IMR-90 (cell line): ENCODE data around the gene DAG1. TPM values are rescaled to one million over a fixed set of nuclear protein-coding genes. Genes with fewer than 3 reads are reported as not detected.

Experiments used
- ATAC-seq: fragments of 200-7000 bp; cut with Tn5 transposase; 2 replicates; pipeline ENCODE4 v1.9.1; 2020; ENCODE audit warnings: low read depth, mild to moderate bottlenecking, moderate library complexity
- BruUV-seq: library from RNA; stranded (reverse); fragments of 400-500 nt; replicated peaks from 2 replicates; lab custom pipeline; 2021; lab: Mats Ljungman, UMichigan
- CTCF ChIA-PET: fragments of 300-600 bp; formaldehyde crosslinking; extraction: SDS; loops from one replicate; lab custom pipeline; 2021; ENCODE audit warnings: antibody characterized with exemption; lab: Yijun Ruan, JAX
- POLR2A ChIA-PET: fragments of 300-600 bp; sonication (Branson Sonifier 250); formaldehyde crosslinking; loops from one replicate; lab custom pipeline; 2022; ENCODE audit warnings: antibody characterized with exemption; ENCODE audit not compliant: unreplicated experiment; lab: Charles Lee
- DNase-seq: peaks from one replicate; pipeline ENCODE4 v3.0.0; 2013
- H2AFZ ChIP-seq: replicated peaks from 2 replicates; pipeline ENCODE3; 2013; ENCODE audit warnings: low read length, mild to moderate bottlenecking; ENCODE audit not compliant: poor library complexity
- H2AK5ac ChIP-seq: 2 replicates; pipeline ENCODE4 v1.6.1; 2013; ENCODE audit warnings: low read depth, low read length, inconsistent platforms
- H2AK9ac ChIP-seq: replicated peaks from 2 replicates; pipeline ENCODE3; 2013; ENCODE audit warnings: mild to moderate bottlenecking, low read depth, low read length, moderate library complexity; ENCODE audit not compliant: poor library complexity
- H2BK120ac ChIP-seq: 2 replicates; pipeline ENCODE4 v1.6.1; 2013; ENCODE audit warnings: low read depth, low read length, inconsistent platforms
- H2BK15ac ChIP-seq: 3 replicates; pipeline ENCODE4 v1.6.1; 2013; ENCODE audit warnings: low read depth, low read length, inconsistent platforms
- H2BK20ac ChIP-seq: 2 replicates; pipeline ENCODE4 v1.6.1; 2013; ENCODE audit warnings: low read depth, mild to moderate bottlenecking, inconsistent platforms, low read length, moderate library complexity
- H2BK5ac ChIP-seq: 2 replicates; pipeline ENCODE4 v1.6.1; 2013; ENCODE audit warnings: mild to moderate bottlenecking, low read depth, low read length, inconsistent platforms; ENCODE audit not compliant: poor library complexity, severe bottlenecking
- H3K14ac ChIP-seq: replicated peaks from 2 replicates; pipeline ENCODE4 v1.6.1; 2013; ENCODE audit warnings: low read depth, low read length, inconsistent platforms
- H3K18ac ChIP-seq: 2 replicates; pipeline ENCODE4 v1.6.1; 2013; ENCODE audit warnings: low read depth, low read length, control low read depth
- H3K23ac ChIP-seq: 2 replicates; pipeline ENCODE4 v1.6.1; 2013; ENCODE audit warnings: low read depth, low read length, inconsistent platforms
- H3K27ac ChIP-seq: 2 replicates; pipeline ENCODE4 v1.5.1; 2013; ENCODE audit warnings: mild to moderate bottlenecking, control low read depth, low read length; ENCODE audit not compliant: insufficient read depth
- H3K27me3 ChIP-seq: 2 replicates; pipeline ENCODE4 v1.6.1; 2013; ENCODE audit warnings: low read length; ENCODE audit not compliant: control insufficient read depth, insufficient read depth
- H3K36me3 ChIP-seq: 2 replicates; pipeline ENCODE4 v1.6.1; 2013; ENCODE audit warnings: low read length, mixed read lengths; ENCODE audit not compliant: control insufficient read depth, insufficient read depth
- H3K4ac ChIP-seq: 2 replicates; pipeline ENCODE4 v1.6.1; 2013; ENCODE audit warnings: low read depth, low read length, inconsistent platforms
- H3K4me1 ChIP-seq: 2 replicates; pipeline ENCODE4 v1.6.1; 2013; ENCODE audit warnings: low read length, mixed read lengths; ENCODE audit not compliant: control insufficient read depth, insufficient read depth
- H3K4me2 ChIP-seq: 2 replicates; pipeline ENCODE4 v1.6.1; 2013; ENCODE audit warnings: low read depth, mild to moderate bottlenecking, control low read depth, low read length, moderate library complexity
- H3K4me3 ChIP-seq: 2 replicates; pipeline ENCODE4 v1.5.1; 2013; ENCODE audit warnings: low read depth, mild to moderate bottlenecking, control low read depth, low read length, moderate library complexity; ENCODE audit not compliant: insufficient read depth
- H3K56ac ChIP-seq: 2 replicates; pipeline ENCODE4 v1.6.1; 2013; ENCODE audit warnings: low read length, inconsistent platforms; ENCODE audit not compliant: insufficient read depth; ENCODE audit errors: extremely low read depth
- H3K79me1 ChIP-seq, 2 experiments: 2 replicates each; pipeline ENCODE4 v1.6.1; 2013; ENCODE audit warnings: low read length in 2 of 2, inconsistent platforms in 1 of 2, low read depth in 1 of 2
- H3K9ac ChIP-seq: 2 replicates; pipeline ENCODE4 v1.6.1; 2013; ENCODE audit warnings: low read depth, low read length, control low read depth
- H3K9me1 ChIP-seq: 2 replicates; pipeline ENCODE4 v1.6.1; 2013; ENCODE audit warnings: low read length, inconsistent platforms; ENCODE audit not compliant: insufficient read depth
- H3K9me3 ChIP-seq: 2 replicates; pipeline ENCODE4 v1.6.1; 2013; ENCODE audit warnings: low read length; ENCODE audit not compliant: control insufficient read depth, insufficient read depth
- H4K20me1 ChIP-seq: 2 replicates; pipeline ENCODE4 v1.6.1; 2013; ENCODE audit warnings: low read length, inconsistent platforms; ENCODE audit not compliant: insufficient read depth
- H4K5ac ChIP-seq: 2 replicates; pipeline ENCODE4 v1.6.1; 2013; ENCODE audit warnings: mild to moderate bottlenecking, low read depth, low read length, control low read depth
- H4K8ac ChIP-seq, 2 experiments: 2 replicates each; pipeline ENCODE4 v1.6.1; 2013; ENCODE audit warnings: low read depth in 2 of 2, low read length in 2 of 2, control low read depth in 1 of 2, inconsistent platforms in 1 of 2
- H4K91ac ChIP-seq: 2 replicates; pipeline ENCODE4 v1.6.1; 2013; ENCODE audit warnings: low read depth, low read length, inconsistent platforms; ENCODE audit not compliant: insufficient read depth
- BHLHE40 ChIP-seq: fragments of 150-350 bp; IDR thresholded peaks from 2 replicates; pipeline ENCODE4 v1.6.1; 2016; ENCODE audit warnings: mild to moderate bottlenecking, low read depth, low read length
- CEBPB ChIP-seq: IDR thresholded peaks from 2 replicates; pipeline ENCODE4 v1.6.1; 2012; ENCODE audit warnings: low read depth, low read length, improper control_type of control experiment
- CHD1 ChIP-seq: IDR thresholded peaks from 2 replicates; pipeline ENCODE4 v1.6.1; 2012; ENCODE audit warnings: low read depth, low read length, improper control_type of control experiment
- FOS ChIP-seq: fragments of 150-350 bp; IDR thresholded peaks from 2 replicates; pipeline ENCODE4 v1.6.1; 2016; ENCODE audit warnings: low read depth, low read length
- MAZ ChIP-seq: IDR thresholded peaks from 2 replicates; pipeline ENCODE4 v1.6.1; 2012; ENCODE audit warnings: low read depth, mild to moderate bottlenecking, low read length, improper control_type of control experiment, moderate library complexity, borderline replicate concordance
- NFE2L2 ChIP-seq: fragments of 150-350 bp; IDR thresholded peaks from 2 replicates; pipeline ENCODE4 v1.6.1; 2016; ENCODE audit warnings: low read depth, mild to moderate bottlenecking, low read length
- POLR2A ChIP-seq: IDR thresholded peaks from 2 replicates; pipeline ENCODE4 v1.6.1; 2012; ENCODE audit warnings: mild to moderate bottlenecking, low read depth, low read length
- RCOR1 ChIP-seq: IDR thresholded peaks from 2 replicates; pipeline ENCODE4 v1.6.1; 2012; ENCODE audit warnings: mild to moderate bottlenecking, low read length, improper control_type of control experiment; ENCODE audit not compliant: insufficient replicate concordance
- RFX5 ChIP-seq: IDR thresholded peaks from 2 replicates; pipeline ENCODE4 v1.8.0; 2012; ENCODE audit warnings: low read depth, mild to moderate bottlenecking, low read length, moderate library complexity
- SMC3 ChIP-seq: fragments of 150-350 bp; IDR thresholded peaks from 2 replicates; pipeline ENCODE4 v1.6.1; 2016; ENCODE audit warnings: low read depth, mild to moderate bottlenecking, antibody characterized with exemption, low read length, moderate library complexity
- WGBS, 2 experiments: methylation state at CpG; one replicate each; pipeline versions ENCODE4 v1.1.5 to v1.1.7; 2013; ENCODE audit warnings: missing lambda C conversion rate in 2 of 2; ENCODE audit not compliant: insufficient read length in 1 of 2; ENCODE audit errors: extremely low coverage in 2 of 2; 5-methylcytosine and 5-hydroxymethylcytosine counted together
- dilution Hi-C: fragments of 300-500 bp; cut with HindIII; formaldehyde crosslinking; loops from one replicate; pipeline ENCODE4 v1.14.3; 2018; ENCODE audit warnings: low sequenced_read_pairs; ENCODE audit not compliant: unreplicated experiment
- in situ Hi-C: fragments of 300-500 bp; cut with MboI; formaldehyde crosslinking; loops from 3 replicates; pipeline ENCODE4 v1.14.3; 2019; ENCODE audit warnings: low sequenced_read_pairs, inconsistent platforms, mixed read lengths
- intact Hi-C: fragments of 100-400 bp; cut with micrococcal nuclease; formaldehyde crosslinking; loops from 2 replicates; pipeline ENCODE4 v1.10.0; 2022
- polyA plus RNA-seq, 3 experiments: library from polyadenylated mRNA; depleted of rRNA; stranded (reverse); fragments of >200 nt; gene quantifications; 2 replicates each; pipeline ENCODE4 v1.2.3, GENCODE V29; 2012; ENCODE audit warnings: low replicate concordance in 1 of 3
- total RNA-seq: library from RNA; depleted of rRNA; stranded (reverse); fragments of >200 nt; gene quantifications from 2 replicates; pipeline ENCODE4 v1.2.3, GENCODE V29; 2012
- TF ChIP-seq, protein P1 (sequence below): fragments of 150-350 bp; IDR thresholded peaks from 2 replicates; pipeline ENCODE4 v1.6.1; 2017; ENCODE audit warnings: mild to moderate bottlenecking, antibody characterized with exemption, low read length, low read depth
- TF ChIP-seq, protein P2 (sequence below): conservative IDR thresholded peaks from 2 replicates; pipeline ENCODE4 v1.5.1; 2012; ENCODE audit warnings: mild to moderate bottlenecking, low read depth, low read length, improper control_type of control experiment

DAG1 gene
- total and polyA plus RNA-seq, 2 of the 4 experiments (the other 2 are of a cell fraction): 31.0 to 40.2 TPM

DNA sequence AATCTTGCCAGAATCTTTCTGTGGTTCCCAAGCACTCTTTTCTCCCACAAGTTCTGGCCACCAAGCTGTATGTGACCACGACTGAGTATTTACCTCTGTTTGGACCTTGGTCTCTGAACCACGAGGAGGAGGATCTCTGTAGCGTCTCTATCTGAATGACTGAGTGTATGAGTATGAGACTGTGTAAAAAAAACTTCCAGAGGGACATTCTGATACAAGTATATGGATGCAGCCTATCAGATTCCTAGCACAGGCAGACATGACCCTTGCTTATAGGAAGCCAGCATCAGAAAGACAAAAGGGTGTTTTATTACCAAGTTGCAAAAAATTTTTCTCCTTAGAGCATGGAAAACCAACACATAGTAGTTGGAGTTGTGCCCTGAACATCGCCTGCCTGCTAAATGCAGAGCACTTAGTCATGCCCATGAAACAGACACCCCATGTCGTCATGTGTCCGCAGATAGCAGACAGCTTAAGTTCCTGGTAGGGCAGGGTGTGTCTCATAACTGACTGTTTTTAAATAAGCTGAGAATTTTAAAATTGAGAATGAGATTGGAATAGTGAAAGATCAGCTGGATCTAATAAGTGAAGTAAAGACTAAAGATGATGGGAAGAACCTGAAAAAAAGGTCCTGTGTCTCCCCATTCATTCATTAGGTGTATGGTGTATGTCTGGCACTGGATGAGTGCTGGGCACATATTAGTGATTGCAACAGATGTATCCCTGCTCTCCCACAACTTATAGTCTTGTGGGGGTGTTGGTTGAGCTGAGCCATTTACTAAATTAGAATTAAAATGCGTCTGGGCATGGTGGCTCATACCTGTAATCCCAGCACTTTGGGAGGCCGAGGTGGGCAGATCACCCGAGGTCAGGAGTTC lies 30.9 kb downstream of the DAG1 start:
- H4K8ac ChIP-seq: peak overlapping the region; percentile 21 to 89; a peak in 3 of 4 replicates
- no TSS peak for BruUV-seq
- peak overlapping the region; percentile 86 for H2AK5ac ChIP-seq
- H2BK5ac ChIP-seq: peak overlapping the region; percentile 87
- no peaks in the 10 kb centered on the region for H3K36me3 ChIP-seq
- H2AFZ ChIP-seq: peak overlapping the region; percentile 79
- H4K20me1 ChIP-seq: no peaks in the 10 kb centered on the region
- ChIA-PET POLR2A (interaction anchor here (0.6 kb wide), 2 partner anchors 14 to 603 kb away, joined by 3 read pairs; no protein-coding TSS in a partner anchor), CTCF (interaction anchor here (1.3 kb wide), 1 partner anchor 39 kb away, joined by 4 read pairs; no protein-coding TSS in a partner anchor)
- dilution Hi-C loops: no loop called here
- peak overlapping the region; percentile 53 for H3K56ac ChIP-seq
- H4K91ac ChIP-seq: peak overlapping the region; percentile 40
- H3K9me3 ChIP-seq: no peaks in the 10 kb centered on the region
- peak overlapping the region; percentile 61 for H2BK120ac ChIP-seq
- peak overlapping the region; percentile 54 for H3K27ac ChIP-seq
- H3K14ac ChIP-seq: peak overlapping the region; percentile 73
- peak; percentile 92 for ATAC-seq
- H3K4me2 ChIP-seq: peak overlapping the region; percentile 74
- in situ Hi-C loops: no loop called here
- peak overlapping the region; percentile 45 for H3K18ac ChIP-seq
- 80% methylated on average over 2 of the region's 9 CpGs; no CpG with 5 or more reads in 1 of the 2 experiments for WGBS, 2 experiments
- H3K79me1 ChIP-seq: peaks cover 17 to 50% of the 10 kb centered on the region in 2 experiments
- intact Hi-C loops: loop anchor here (2.0 kb wide), 1 partner anchor 30 kb away; the partner anchor contains the start of gene DAG1
- H2BK15ac ChIP-seq: peak overlapping the region; percentile 43; the same call in 1 of the 3 replicates
- H3K9me1 ChIP-seq: peaks cover 15% of the 10 kb centered on the region
- no peak overlapping the region for H3K4me3 ChIP-seq
- peak overlapping the region; percentile 65 for H3K4ac ChIP-seq
- H2AK9ac ChIP-seq: peak overlapping the region; percentile 89
- H3K23ac ChIP-seq: peak overlapping the region; percentile 50
- H3K9ac ChIP-seq: peak overlapping the region; percentile 49
- DNase-seq: peak; percentile 99
- peaks cover 14% of the 10 kb centered on the region for H3K4me1 ChIP-seq
- no peaks in the 10 kb centered on the region for H3K27me3 ChIP-seq
- H2BK20ac ChIP-seq: peak overlapping the region; percentile 69
- H4K5ac ChIP-seq: peak overlapping the region; percentile 60; the same call in 1 of the 2 replicates
- TF ChIP-seq, protein P1, sequence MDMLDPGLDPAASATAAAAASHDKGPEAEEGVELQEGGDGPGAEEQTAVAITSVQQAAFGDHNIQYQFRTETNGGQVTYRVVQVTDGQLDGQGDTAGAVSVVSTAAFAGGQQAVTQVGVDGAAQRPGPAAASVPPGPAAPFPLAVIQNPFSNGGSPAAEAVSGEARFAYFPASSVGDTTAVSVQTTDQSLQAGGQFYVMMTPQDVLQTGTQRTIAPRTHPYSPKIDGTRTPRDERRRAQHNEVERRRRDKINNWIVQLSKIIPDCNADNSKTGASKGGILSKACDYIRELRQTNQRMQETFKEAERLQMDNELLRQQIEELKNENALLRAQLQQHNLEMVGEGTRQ: no peak; the same call in 1 of the 2 replicates
- no peak for TF ChIP-seq CHD1
- TF ChIP-seq CEBPB: peak; percentile 47
- no peak for TF ChIP-seq RCOR1
- no peak for TF ChIP-seq RFX5
- no peak; the same call in 1 of the 2 replicates for TF ChIP-seq MAZ
- TF ChIP-seq BHLHE40: peak; percentile 44; the same call in 1 of the 2 replicates
- TF ChIP-seq FOS: peak; percentile 75
- TF ChIP-seq NFE2L2: peak; percentile 67; the same call in 1 of the 2 replicates
- TF ChIP-seq POLR2A: 0 out of 2 replicates have a peak, but pooled peaks have one; percentile 29
- TF ChIP-seq SMC3: no peak
- TF ChIP-seq, protein P2, sequence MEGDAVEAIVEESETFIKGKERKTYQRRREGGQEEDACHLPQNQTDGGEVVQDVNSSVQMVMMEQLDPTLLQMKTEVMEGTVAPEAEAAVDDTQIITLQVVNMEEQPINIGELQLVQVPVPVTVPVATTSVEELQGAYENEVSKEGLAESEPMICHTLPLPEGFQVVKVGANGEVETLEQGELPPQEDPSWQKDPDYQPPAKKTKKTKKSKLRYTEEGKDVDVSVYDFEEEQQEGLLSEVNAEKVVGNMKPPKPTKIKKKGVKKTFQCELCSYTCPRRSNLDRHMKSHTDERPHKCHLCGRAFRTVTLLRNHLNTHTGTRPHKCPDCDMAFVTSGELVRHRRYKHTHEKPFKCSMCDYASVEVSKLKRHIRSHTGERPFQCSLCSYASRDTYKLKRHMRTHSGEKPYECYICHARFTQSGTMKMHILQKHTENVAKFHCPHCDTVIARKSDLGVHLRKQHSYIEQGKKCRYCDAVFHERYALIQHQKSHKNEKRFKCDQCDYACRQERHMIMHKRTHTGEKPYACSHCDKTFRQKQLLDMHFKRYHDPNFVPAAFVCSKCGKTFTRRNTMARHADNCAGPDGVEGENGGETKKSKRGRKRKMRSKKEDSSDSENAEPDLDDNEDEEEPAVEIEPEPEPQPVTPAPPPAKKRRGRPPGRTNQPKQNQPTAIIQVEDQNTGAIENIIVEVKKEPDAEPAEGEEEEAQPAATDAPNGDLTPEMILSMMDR: no peak
